MM.1S (cell line): ENCODE measurements around the gene FRY.

Source experiments
- DNase-seq: peaks from one replicate; pipeline ENCODE4 v3.0.0-alpha.2; 2015
- H2AFZ ChIP-seq: fragments of 300-600 bp; sonication (generic); 2 replicates; pipeline ENCODE4 v1.6.0; 2016; ENCODE audit warnings: antibody characterized with exemption, low read length
- H3F3A ChIP-seq: fragments of 300-600 bp; sonication (generic); 2 replicates; pipeline ENCODE4 v1.6.1; 2016; ENCODE audit warnings: mild to moderate bottlenecking, antibody characterized with exemption, low read length, moderate library complexity, mixed read lengths; ENCODE audit not compliant: insufficient read depth
- H3K27ac ChIP-seq: fragments of 300-600 bp; sonication (generic); 2 replicates; pipeline ENCODE4 v1.5.1; 2016; ENCODE audit warnings: mild to moderate bottlenecking, low read length
- H3K27me3 ChIP-seq: fragments of 300-600 bp; sonication (generic); replicated peaks from 2 replicates; pipeline ENCODE4 v1.6.0; 2016; ENCODE audit warnings: low read length; ENCODE audit not compliant: insufficient read depth
- H3K36me3 ChIP-seq: fragments of 300-600 bp; sonication (generic); replicated peaks from 2 replicates; pipeline ENCODE4 v1.6.1; 2016; ENCODE audit warnings: mild to moderate bottlenecking, low read length, mixed read lengths; ENCODE audit not compliant: insufficient read depth
- H3K4me1 ChIP-seq: fragments of 300-600 bp; sonication (generic); 2 replicates; pipeline ENCODE4 v1.6.1; 2016; ENCODE audit warnings: low read length, mixed read lengths
- H3K4me2 ChIP-seq: fragments of 300-600 bp; sonication (generic); 2 replicates; pipeline ENCODE4 v1.6.0; 2016; ENCODE audit warnings: low read depth, low read length
- H3K4me3 ChIP-seq: fragments of 300-600 bp; sonication (generic); 2 replicates; pipeline ENCODE4 v1.5.1; 2016; ENCODE audit warnings: low read length, mixed read lengths
- H3K79me2 ChIP-seq: fragments of 300-600 bp; sonication (generic); 2 replicates; pipeline ENCODE4 v1.6.1; 2016; ENCODE audit warnings: mixed run types, low read length, mixed read lengths
- H3K9ac ChIP-seq: fragments of 300-600 bp; sonication (generic); 2 replicates; pipeline ENCODE4 v1.6.1; 2016; ENCODE audit warnings: low read length, mixed read lengths
- H3K9me2 ChIP-seq: fragments of 300-600 bp; sonication (generic); replicated peaks from 2 replicates; pipeline ENCODE4 v1.6.1; 2016; ENCODE audit warnings: mild to moderate bottlenecking, low read length, mixed read lengths; ENCODE audit not compliant: insufficient read depth
- H3K9me3 ChIP-seq: fragments of 300-600 bp; sonication (generic); replicated peaks from 2 replicates; pipeline ENCODE4 v1.6.1; 2016; ENCODE audit warnings: mild to moderate bottlenecking, low read length, mixed read lengths; ENCODE audit not compliant: insufficient read depth
- H4K20me1 ChIP-seq: fragments of 300-600 bp; sonication (generic); 2 replicates; pipeline ENCODE4 v1.6.1; 2016; ENCODE audit warnings: mild to moderate bottlenecking, low read length, moderate library complexity, mixed read lengths; ENCODE audit not compliant: insufficient read depth
- EZH2 ChIP-seq: fragments of 300-600 bp; sonication (generic); optimal IDR thresholded peaks from 2 replicates; pipeline ENCODE3; 2017; ENCODE audit warnings: low read depth, mild to moderate bottlenecking, antibody characterized with exemption, low read length, mixed read lengths
- EZH2phosphoT487 ChIP-seq: fragments of 300-600 bp; sonication (generic); IDR thresholded peaks from 2 replicates; pipeline ENCODE4 v1.6.1; 2018; ENCODE audit warnings: antibody characterized with exemption, low read length
- TF ChIP-seq, protein P1 (sequence below): fragments of 300-600 bp; sonication (generic); IDR thresholded peaks from 2 replicates; pipeline ENCODE4 v1.5.1; 2016; ENCODE audit warnings: antibody characterized with exemption, low read length, mixed read lengths

The FRY gene

GRCh38 chr13:32021785-32022184, 9.8 kb upstream of the FRY start:
- Histone ChIP-seq H3K4me1 (no peaks in the 10 kb centered on the region), H3K79me2 (no peaks in the 10 kb centered on the region), H3K27ac (no peak overlapping the region), H2AFZ (no peak overlapping the region), H3K9me3 (no peaks in the 10 kb centered on the region), H3K9ac (no peak overlapping the region), H3K9me2 (no peaks in the 10 kb centered on the region), H4K20me1 (no peaks in the 10 kb centered on the region), H3K4me2 (no peak overlapping the region), H3F3A (no peaks in the 10 kb centered on the region), H3K27me3 (no peaks in the 10 kb centered on the region), H3K36me3 (no peaks in the 10 kb centered on the region), H3K4me3 (no peak overlapping the region)
- TF ChIP-seq, protein P1, sequence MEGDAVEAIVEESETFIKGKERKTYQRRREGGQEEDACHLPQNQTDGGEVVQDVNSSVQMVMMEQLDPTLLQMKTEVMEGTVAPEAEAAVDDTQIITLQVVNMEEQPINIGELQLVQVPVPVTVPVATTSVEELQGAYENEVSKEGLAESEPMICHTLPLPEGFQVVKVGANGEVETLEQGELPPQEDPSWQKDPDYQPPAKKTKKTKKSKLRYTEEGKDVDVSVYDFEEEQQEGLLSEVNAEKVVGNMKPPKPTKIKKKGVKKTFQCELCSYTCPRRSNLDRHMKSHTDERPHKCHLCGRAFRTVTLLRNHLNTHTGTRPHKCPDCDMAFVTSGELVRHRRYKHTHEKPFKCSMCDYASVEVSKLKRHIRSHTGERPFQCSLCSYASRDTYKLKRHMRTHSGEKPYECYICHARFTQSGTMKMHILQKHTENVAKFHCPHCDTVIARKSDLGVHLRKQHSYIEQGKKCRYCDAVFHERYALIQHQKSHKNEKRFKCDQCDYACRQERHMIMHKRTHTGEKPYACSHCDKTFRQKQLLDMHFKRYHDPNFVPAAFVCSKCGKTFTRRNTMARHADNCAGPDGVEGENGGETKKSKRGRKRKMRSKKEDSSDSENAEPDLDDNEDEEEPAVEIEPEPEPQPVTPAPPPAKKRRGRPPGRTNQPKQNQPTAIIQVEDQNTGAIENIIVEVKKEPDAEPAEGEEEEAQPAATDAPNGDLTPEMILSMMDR = no peak
- no peak for TF ChIP-seq EZH2
- no peak for TF ChIP-seq EZH2phosphoT487
- no peak for DNase-seq

GRCh38 chr13:32022311-32022710, 9.3 kb upstream of the FRY start:
- H3K4me1 ChIP-seq = no peaks in the 10 kb centered on the region
- H4K20me1 ChIP-seq = no peaks in the 10 kb centered on the region
- no peak overlapping the region for H2AFZ ChIP-seq
- H3K4me2 ChIP-seq = no peak overlapping the region
- no peaks in the 10 kb centered on the region for H3F3A ChIP-seq
- no peak overlapping the region for H3K4me3 ChIP-seq
- H3K27me3 ChIP-seq = no peaks in the 10 kb centered on the region
- H3K9ac ChIP-seq = no peak overlapping the region
- no peaks in the 10 kb centered on the region for H3K36me3 ChIP-seq
- H3K9me3 ChIP-seq = no peaks in the 10 kb centered on the region
- no peak for DNase-seq
- no peaks in the 10 kb centered on the region for H3K9me2 ChIP-seq
- TF ChIP-seq, protein P1 = no peak
- TF ChIP-seq EZH2phosphoT487 = no peak
- no peak for TF ChIP-seq EZH2
- H3K79me2 ChIP-seq = no peaks in the 10 kb centered on the region
- no peak overlapping the region for H3K27ac ChIP-seq

- H3K36me3 ChIP-seq = no peaks in the 10 kb centered on the region
- H3F3A ChIP-seq = no peaks in the 10 kb centered on the region
- H3K4me2 ChIP-seq = no peak overlapping the region
- no peaks in the 10 kb centered on the region for H3K9me3 ChIP-seq
- no peak overlapping the region for H3K9ac ChIP-seq
- H3K4me3 ChIP-seq = no peak overlapping the region
- no peaks in the 10 kb centered on the region for H3K9me2 ChIP-seq
- no peaks in the 10 kb centered on the region for H4K20me1 ChIP-seq
- H3K27ac ChIP-seq = no peak overlapping the region
- TF ChIP-seq EZH2 = no peak
- TF ChIP-seq, protein P1 = no peak
- H3K4me1 ChIP-seq = no peaks in the 10 kb centered on the region
- no peaks in the 10 kb centered on the region for H3K79me2 ChIP-seq
- H3K27me3 ChIP-seq = no peaks in the 10 kb centered on the region
- H2AFZ ChIP-seq = no peak overlapping the region
- no peak for DNase-seq
Measured at GRCh38 chr13:32023096-32023495, 8.5 kb upstream of the FRY start.
